Ectodermal cell (in vitro differentiated cells): ENCODE data around the gene DEGS2.

Experiments
- H3K27ac ChIP-seq: 2 replicates; pipeline ENCODE4 v1.7.0; 2013; ENCODE audit warnings: mild to moderate bottlenecking, low read depth, low read length; ENCODE audit not compliant: insufficient read depth, poor library complexity, severe bottlenecking
- H3K27me3 ChIP-seq: 2 replicates; pipeline ENCODE4 v1.7.0; 2013; ENCODE audit warnings: mild to moderate bottlenecking, low read length; ENCODE audit not compliant: insufficient read depth, control insufficient read depth, poor library complexity, severe bottlenecking
- H3K36me3 ChIP-seq: one replicate; pipeline ENCODE4 v1.7.0; 2013; ENCODE audit warnings: low read length; ENCODE audit not compliant: control insufficient read depth, insufficient read depth
- H3K4me1 ChIP-seq: one replicate; pipeline ENCODE4 v1.7.0; 2013; ENCODE audit warnings: low read length; ENCODE audit not compliant: control insufficient read depth, insufficient read depth
- H3K4me3 ChIP-seq: 2 replicates; pipeline ENCODE4 v1.7.0; 2013; ENCODE audit warnings: low read depth, low read length, control low read depth; ENCODE audit not compliant: insufficient read depth
- H3K9me3 ChIP-seq: 2 replicates; pipeline ENCODE4 v1.7.0; 2013; ENCODE audit warnings: mild to moderate bottlenecking, low read length, moderate library complexity; ENCODE audit not compliant: control insufficient read depth
- WGBS, 2 experiments: methylation state at CpG; one replicate each; pipeline ENCODE4 v1.1.7; 2013; ENCODE audit warnings: missing lambda C conversion rate in 2 of 2; 5-methylcytosine and 5-hydroxymethylcytosine counted together

Gene DEGS2

GRCh38 chr14:100148837-100149731 lies 10.4 kb downstream of the DEGS2 start:
- no peaks in the 10 kb centered on the region for H3K9me3 ChIP-seq
- H3K4me3 ChIP-seq = no peak overlapping the region
- WGBS, 2 experiments = 96 to 97% methylated on average over 58 of the region's 58 CpGs
- no peak overlapping the region for H3K27ac ChIP-seq
- H3K4me1 ChIP-seq = no peaks in the 10 kb centered on the region
- no peaks in the 10 kb centered on the region for H3K36me3 ChIP-seq
- no peaks in the 10 kb centered on the region for H3K27me3 ChIP-seq

GRCh38 chr14:100147691-100148464 lies 11.6 kb downstream of the DEGS2 start:
- Histone ChIP-seq H3K4me3 (no peak overlapping the region), H3K4me1 (no peaks in the 10 kb centered on the region), H3K9me3 (no peaks in the 10 kb centered on the region), H3K27ac (no peak overlapping the region), H3K27me3 (no peaks in the 10 kb centered on the region), H3K36me3 (no peaks in the 10 kb centered on the region)
- WGBS, 2 experiments = 89 to 93% methylated on average over 28 of the region's 28 CpGs

- Histone ChIP-seq H3K27ac (no peak overlapping the region), H3K4me3 (no peak overlapping the region), H3K36me3 (no peaks in the 10 kb centered on the region), H3K4me1 (no peaks in the 10 kb centered on the region), H3K9me3 (no peaks in the 10 kb centered on the region), H3K27me3 (no peaks in the 10 kb centered on the region)
- 91 to 96% methylated on average over 20 of the region's 20 CpGs for WGBS, 2 experiments
These were observed 12.2 kb downstream of the DEGS2 start for GRCh38 chr14:100147181-100147631.

GRCh38 chr14:100146531-100147091 lies 12.8 kb downstream of the DEGS2 start:
- 94 to 95% methylated on average over 29 of the region's 29 CpGs for WGBS, 2 experiments
- H3K27ac ChIP-seq = no peak overlapping the region
- no peak overlapping the region for H3K4me3 ChIP-seq
- H3K4me1 ChIP-seq = no peaks in the 10 kb centered on the region
- H3K27me3 ChIP-seq = no peaks in the 10 kb centered on the region
- H3K9me3 ChIP-seq = no peaks in the 10 kb centered on the region
- H3K36me3 ChIP-seq = no peaks in the 10 kb centered on the region

- 94% methylated on average over 27 of the region's 27 CpGs for WGBS, 2 experiments
- no peak overlapping the region for H3K27ac ChIP-seq
- H3K27me3 ChIP-seq = no peaks in the 10 kb centered on the region
- H3K4me3 ChIP-seq = no peak overlapping the region
- no peaks in the 10 kb centered on the region for H3K9me3 ChIP-seq
- no peaks in the 10 kb centered on the region for H3K36me3 ChIP-seq
- H3K4me1 ChIP-seq = peaks cover 4% of the 10 kb centered on the region
These were observed 13.6 kb downstream of the DEGS2 start for GRCh38 chr14:100145682-100146464.

GRCh38 chr14:100144996-100145646 lies 14.3 kb downstream of the DEGS2 start:
- H3K9me3 ChIP-seq = no peaks in the 10 kb centered on the region
- H3K36me3 ChIP-seq = no peaks in the 10 kb centered on the region
- peaks cover 9% of the 10 kb centered on the region for H3K4me1 ChIP-seq
- peak overlapping the region; percentile 26 for H3K27ac ChIP-seq
- no peak overlapping the region for H3K4me3 ChIP-seq
- WGBS, 2 experiments = 93 to 94% methylated on average over 18 of the region's 18 CpGs
- H3K27me3 ChIP-seq = no peaks in the 10 kb centered on the region

- H3K27me3 ChIP-seq = no peaks in the 10 kb centered on the region
- H3K9me3 ChIP-seq = no peaks in the 10 kb centered on the region
- no peaks in the 10 kb centered on the region for H3K36me3 ChIP-seq
- peak overlapping the region; percentile 26 for H3K27ac ChIP-seq
- peaks cover 9% of the 10 kb centered on the region for H3K4me1 ChIP-seq
- H3K4me3 ChIP-seq = no peak overlapping the region
- 81 to 85% methylated on average over 4 of the region's 4 CpGs for WGBS, 2 experiments
These were observed 14.8 kb downstream of the DEGS2 start for GRCh38 chr14:100144645-100144995.

- Histone ChIP-seq H3K27ac (no peak overlapping the region), H3K4me3 (no peak overlapping the region), H3K27me3 (no peaks in the 10 kb centered on the region), H3K9me3 (no peaks in the 10 kb centered on the region), H3K36me3 (no peaks in the 10 kb centered on the region), H3K4me1 (peaks cover 9% of the 10 kb centered on the region)
- WGBS, 2 experiments = 96 to 97% methylated on average over 23 of the region's 23 CpGs
These were observed 15.5 kb downstream of the DEGS2 start for GRCh38 chr14:100143934-100144333.

GRCh38 chr14:100143523-100143922 lies 15.9 kb downstream of the DEGS2 start:
- Histone ChIP-seq H3K4me3 (no peak overlapping the region), H3K9me3 (no peaks in the 10 kb centered on the region), H3K27ac (no peak overlapping the region), H3K27me3 (no peaks in the 10 kb centered on the region), H3K36me3 (no peaks in the 10 kb centered on the region), H3K4me1 (peaks cover 9% of the 10 kb centered on the region)
- WGBS, 2 experiments = 94% methylated on average over 18 of the region's 18 CpGs
